Muscle layer of colon (tissue), 2 donors: ENCODE results near the gene FILIP1.

ENCODE experiments used
- H3K27ac ChIP-seq: one replicate; pipeline ENCODE4 v1.7.0; 2013; ENCODE audit warnings: low read depth, mild to moderate bottlenecking, low read length, moderate library complexity
- H3K27me3 ChIP-seq, 2 donors: one replicate each; pipeline ENCODE4 v1.7.0; 2013; ENCODE audit warnings: low read length in 2 of 2, mild to moderate bottlenecking in 2 of 2; ENCODE audit not compliant: insufficient read depth in 2 of 2, control insufficient read depth in 1 of 2
- H3K36me3 ChIP-seq: one replicate; pipeline ENCODE4 v1.7.0; 2013; ENCODE audit warnings: mild to moderate bottlenecking, low read length; ENCODE audit not compliant: insufficient read depth
- H3K4me1 ChIP-seq: one replicate; pipeline ENCODE4 v1.7.0; 2013; ENCODE audit warnings: mild to moderate bottlenecking, low read length; ENCODE audit not compliant: insufficient read depth
- H3K4me3 ChIP-seq, 2 donors: one replicate each; pipeline ENCODE4 v1.7.0; 2013; ENCODE audit warnings: low read length in 2 of 2, low read depth in 1 of 2, mild to moderate bottlenecking in 1 of 2, moderate library complexity in 1 of 2
- H3K9ac ChIP-seq: one replicate; pipeline ENCODE4 v1.7.0; 2013; ENCODE audit warnings: low read length
- H3K9me3 ChIP-seq: one replicate; pipeline ENCODE4 v1.7.0; 2013; ENCODE audit warnings: mild to moderate bottlenecking, low read length
- donor health status: abdominal sarcoma.
- donor health status: Adenocarcinoma of cecum.

FILIP1 gene

DNA sequence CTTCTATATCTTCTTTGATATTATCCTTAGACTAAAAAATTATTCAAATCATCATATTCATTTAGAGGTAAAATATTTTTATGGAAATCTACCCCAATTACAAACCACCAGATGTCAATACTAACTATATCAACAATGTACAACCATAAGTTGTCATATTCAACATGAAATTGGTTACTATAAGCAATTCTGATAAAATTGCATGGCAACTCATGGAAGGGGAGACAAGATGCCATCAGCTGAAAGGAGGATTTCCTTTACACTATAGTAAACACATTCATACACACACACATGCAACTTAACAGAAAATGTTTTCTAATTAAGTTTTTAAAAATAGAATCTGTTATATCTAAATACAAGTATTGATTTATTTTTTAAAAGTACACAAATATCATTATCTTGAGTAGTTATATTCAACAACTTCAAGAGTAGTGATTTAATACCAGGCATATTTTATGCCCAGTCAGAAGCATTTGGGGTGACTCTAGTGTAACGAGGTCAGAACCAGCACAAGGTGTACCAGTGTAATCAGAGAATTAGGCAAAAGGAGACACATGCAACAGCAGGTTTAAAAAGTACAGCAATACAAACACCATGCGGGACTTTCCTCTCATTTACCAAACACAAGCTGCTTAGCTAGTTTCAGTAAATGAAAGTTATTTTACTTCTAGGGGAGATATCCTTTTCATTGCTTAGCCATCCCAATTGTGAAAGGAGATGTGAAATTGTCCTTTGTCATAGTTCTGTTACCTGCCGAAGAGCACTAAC lies 1.0 kb downstream of the FILIP1 start:
- Histone ChIP-seq H3K4me1 (peaks cover 32% of the 10 kb centered on the region), H3K9ac (peak overlapping the region; percentile 81), H3K4me3 (peak overlapping the region; percentile 34 to 73), H3K27me3 (no peaks in the 10 kb centered on the region), H3K36me3 (no peaks in the 10 kb centered on the region), H3K27ac (peak overlapping the region; percentile 55), H3K9me3 (no peaks in the 10 kb centered on the region)

DNA sequence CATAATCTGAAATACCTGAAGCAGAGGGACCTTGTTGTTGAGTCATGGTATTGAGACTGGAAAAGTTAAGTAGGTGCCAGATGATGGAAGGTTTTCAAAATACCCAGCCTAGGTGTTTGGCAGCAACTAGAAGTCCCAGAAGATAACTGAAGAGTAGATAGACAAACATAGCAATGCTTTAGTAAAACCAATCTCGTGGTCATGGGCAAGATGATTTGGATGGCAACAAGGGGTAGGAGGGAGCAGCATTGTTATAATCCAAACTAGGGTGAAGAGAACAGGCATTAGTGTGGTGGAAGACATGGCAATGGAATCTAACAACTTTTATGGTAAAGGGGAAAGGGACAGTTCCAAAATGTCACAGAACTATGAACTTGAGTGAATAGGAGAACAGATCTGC lies 2.3 kb downstream of the FILIP1 start:
- H3K4me1 ChIP-seq = peaks cover 37% of the 10 kb centered on the region
- H3K4me3 ChIP-seq = peak overlapping the region; percentile 52 to 73
- no peaks in the 10 kb centered on the region for H3K9me3 ChIP-seq
- peak overlapping the region; percentile 40 for H3K9ac ChIP-seq
- no peaks in the 10 kb centered on the region for H3K27me3 ChIP-seq
- H3K36me3 ChIP-seq = no peaks in the 10 kb centered on the region
- peak overlapping the region; percentile 52 for H3K27ac ChIP-seq

DNA sequence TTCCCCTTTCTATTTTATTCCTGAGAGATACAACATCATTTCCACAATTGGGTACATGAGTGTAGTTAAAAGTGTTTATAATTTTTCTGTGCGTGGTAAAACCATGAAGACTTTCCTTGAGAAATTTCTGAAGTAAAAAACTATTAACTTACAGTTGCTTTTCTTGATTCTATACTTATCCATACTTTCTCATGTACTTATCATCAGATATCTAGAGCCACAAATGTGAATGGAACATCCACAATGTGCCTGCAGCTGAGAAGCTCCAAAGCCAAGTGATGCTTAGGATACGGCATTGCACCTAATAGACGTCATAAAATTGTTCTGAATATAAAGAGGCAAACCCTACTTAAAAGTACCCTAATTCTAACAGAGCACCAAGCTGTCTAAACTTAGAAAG lies 2.9 kb downstream of the FILIP1 start:
- Histone ChIP-seq H3K27ac (peak overlapping the region; percentile 52), H3K27me3 (no peaks in the 10 kb centered on the region), H3K4me1 (peaks cover 31% of the 10 kb centered on the region), H3K9ac (peak overlapping the region; percentile 12), H3K9me3 (no peaks in the 10 kb centered on the region), H3K4me3 (peak overlapping the region; percentile 52 to 73), H3K36me3 (no peaks in the 10 kb centered on the region)

DNA sequence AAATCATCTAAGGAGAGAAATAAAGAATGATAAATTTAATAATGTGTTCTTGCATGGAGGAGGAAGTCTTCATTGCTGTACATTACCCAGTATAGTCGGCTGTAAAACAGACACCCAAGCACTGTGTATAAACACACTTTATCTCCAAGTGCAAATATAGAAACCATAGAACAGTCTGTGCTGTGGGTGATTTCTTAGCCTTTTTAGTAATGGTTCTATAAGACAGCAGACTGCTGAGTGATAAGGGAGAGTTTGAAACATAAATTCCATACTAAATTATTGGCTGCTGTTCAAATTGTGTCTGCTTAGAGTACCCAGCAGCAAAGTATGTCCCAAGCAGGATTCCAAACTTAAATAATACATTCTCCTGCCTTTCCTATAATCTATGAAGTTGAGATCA lies 4.6 kb downstream of the FILIP1 start:
- Histone ChIP-seq H3K4me3 (peak overlapping the region in 1 of 2 donors; percentile 32), H3K36me3 (no peaks in the 10 kb centered on the region), H3K9ac (peak overlapping the region; percentile 62), H3K4me1 (peaks cover 20% of the 10 kb centered on the region), H3K27ac (peak overlapping the region; percentile 88), H3K9me3 (no peaks in the 10 kb centered on the region), H3K27me3 (no peaks in the 10 kb centered on the region)

DNA sequence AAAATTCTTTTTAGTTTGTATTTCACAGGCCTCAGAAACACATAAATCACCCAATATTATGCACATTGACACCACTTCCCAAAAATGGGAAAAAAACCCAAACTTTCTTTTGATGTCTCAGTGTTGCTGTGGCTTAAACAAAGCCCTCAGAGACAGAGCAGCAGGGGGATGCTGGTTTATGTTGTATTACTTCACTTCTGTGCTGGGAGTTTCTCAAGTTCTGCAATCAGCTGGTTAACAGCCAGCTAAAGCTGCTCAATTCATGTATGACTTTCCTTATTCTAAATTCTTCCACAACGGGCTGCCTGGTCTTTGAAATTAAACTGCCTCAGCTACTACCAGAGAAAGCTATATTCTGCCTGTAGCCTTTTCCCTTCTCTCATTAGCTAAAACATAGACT lies 5.6 kb downstream of the FILIP1 start:
- Histone ChIP-seq H3K36me3 (no peaks in the 10 kb centered on the region), H3K27ac (peak overlapping the region; percentile 88), H3K9ac (peak overlapping the region; percentile 62), H3K9me3 (no peaks in the 10 kb centered on the region), H3K27me3 (no peaks in the 10 kb centered on the region), H3K4me3 (peak overlapping the region in 1 of 2 donors; percentile 15), H3K4me1 (peaks cover 28% of the 10 kb centered on the region)

DNA sequence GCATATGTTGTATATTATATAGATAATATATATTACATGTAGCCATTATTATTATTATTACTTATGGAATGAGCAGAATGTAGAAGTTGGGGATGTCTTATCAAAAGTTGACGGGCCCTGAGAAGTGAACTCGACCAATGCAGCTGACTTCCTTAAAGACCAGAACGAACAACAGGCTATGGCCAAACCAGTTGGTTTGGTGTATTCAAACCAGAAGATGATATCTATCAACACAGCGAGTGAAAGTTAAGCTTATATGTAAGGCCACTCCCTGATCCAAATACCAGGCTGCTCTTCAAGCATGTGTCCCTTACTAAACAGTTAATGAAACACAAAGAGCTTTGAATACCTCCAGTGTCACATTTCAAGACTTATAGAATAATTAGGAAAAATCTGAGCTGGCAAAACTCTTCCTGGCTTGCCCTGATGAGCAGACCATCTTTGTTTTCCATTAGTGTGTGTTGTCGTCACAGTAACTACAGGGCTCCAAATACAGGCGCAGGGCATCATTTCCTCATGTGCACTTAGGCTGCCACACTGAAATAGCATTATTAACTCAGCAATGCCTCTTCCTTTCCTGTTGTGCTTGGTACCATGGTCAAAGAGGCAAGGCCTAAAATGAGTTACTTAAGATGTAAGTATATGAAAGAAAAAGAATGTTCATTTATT lies 6.6 kb downstream of the FILIP1 start:
- H3K36me3 ChIP-seq = no peaks in the 10 kb centered on the region
- peak overlapping the region in 1 of 2 donors; percentile 15 for H3K4me3 ChIP-seq
- no peaks in the 10 kb centered on the region for H3K27me3 ChIP-seq
- H3K4me1 ChIP-seq = peaks cover 39% of the 10 kb centered on the region
- peak overlapping the region; percentile 88 for H3K27ac ChIP-seq
- no peaks in the 10 kb centered on the region for H3K9me3 ChIP-seq
- no peak overlapping the region for H3K9ac ChIP-seq

DNA sequence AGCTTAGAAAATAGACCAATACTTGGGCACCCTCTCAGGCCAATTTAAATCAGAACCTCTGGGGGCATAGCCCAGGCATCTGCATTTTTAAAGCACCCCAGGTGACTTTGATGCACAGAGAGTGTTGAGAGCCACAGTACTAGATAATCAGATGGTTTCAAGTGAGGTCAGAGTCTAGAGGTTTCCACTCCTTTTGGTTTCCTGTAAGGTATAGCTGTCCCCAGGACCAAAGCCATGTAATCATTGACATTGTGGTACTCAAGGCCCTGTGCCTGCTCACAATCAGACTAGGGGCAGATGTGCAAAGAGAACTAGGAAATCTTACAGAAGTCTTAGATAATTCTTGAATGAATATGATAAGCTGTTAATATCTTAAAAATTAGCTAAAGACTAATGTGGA lies 9.1 kb downstream of the FILIP1 start:
- H3K9ac ChIP-seq = no peak overlapping the region
- H3K27me3 ChIP-seq = no peaks in the 10 kb centered on the region
- H3K36me3 ChIP-seq = no peaks in the 10 kb centered on the region
- no peaks in the 10 kb centered on the region for H3K9me3 ChIP-seq
- H3K4me3 ChIP-seq = no peak overlapping the region
- peaks cover 57% of the 10 kb centered on the region for H3K4me1 ChIP-seq
- peak overlapping the region; percentile 19 for H3K27ac ChIP-seq

DNA sequence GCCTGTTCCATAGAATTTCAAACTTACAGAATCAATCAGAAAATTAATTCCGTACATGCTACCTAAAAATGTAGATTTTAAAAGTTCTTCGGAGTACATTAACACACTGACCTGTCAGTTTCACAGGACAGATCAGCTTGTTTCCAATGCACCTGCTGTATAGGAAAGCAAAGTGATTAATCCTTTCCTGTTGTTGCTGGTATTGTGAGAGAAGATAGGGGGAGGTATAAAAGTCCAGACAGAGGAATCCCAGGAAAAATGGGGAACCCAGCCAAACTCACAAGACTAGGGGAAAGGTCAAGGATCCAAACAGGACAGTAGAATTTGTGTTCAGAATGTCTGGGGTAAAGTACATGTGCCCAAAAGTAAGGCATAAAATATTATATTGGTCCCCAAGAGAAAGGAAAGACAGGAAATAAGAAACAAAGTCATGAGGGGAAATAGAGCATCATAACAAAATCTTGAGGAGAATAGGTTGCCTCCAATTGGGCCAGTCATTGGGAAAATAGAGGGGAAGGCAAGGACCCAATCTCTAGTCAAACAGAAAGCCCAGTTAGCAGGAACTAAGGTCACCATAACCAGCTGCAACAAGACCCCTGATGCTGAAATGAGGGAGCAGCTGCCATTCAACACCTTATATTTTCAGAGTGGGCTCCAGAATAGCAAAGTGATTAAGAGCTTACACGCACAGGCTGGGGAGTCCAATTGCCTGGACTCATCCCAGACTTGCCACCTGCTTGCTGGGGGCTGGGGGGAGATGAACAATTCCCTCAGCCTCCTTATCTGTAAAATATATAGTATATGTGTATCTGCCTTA lies 10.3 kb downstream of the FILIP1 start:
- peaks cover 57% of the 10 kb centered on the region for H3K4me1 ChIP-seq
- no peaks in the 10 kb centered on the region for H3K27me3 ChIP-seq
- no peak overlapping the region for H3K9ac ChIP-seq
- no peaks in the 10 kb centered on the region for H3K36me3 ChIP-seq
- peak overlapping the region; percentile 45 for H3K27ac ChIP-seq
- no peak overlapping the region for H3K4me3 ChIP-seq
- H3K9me3 ChIP-seq = no peaks in the 10 kb centered on the region

DNA sequence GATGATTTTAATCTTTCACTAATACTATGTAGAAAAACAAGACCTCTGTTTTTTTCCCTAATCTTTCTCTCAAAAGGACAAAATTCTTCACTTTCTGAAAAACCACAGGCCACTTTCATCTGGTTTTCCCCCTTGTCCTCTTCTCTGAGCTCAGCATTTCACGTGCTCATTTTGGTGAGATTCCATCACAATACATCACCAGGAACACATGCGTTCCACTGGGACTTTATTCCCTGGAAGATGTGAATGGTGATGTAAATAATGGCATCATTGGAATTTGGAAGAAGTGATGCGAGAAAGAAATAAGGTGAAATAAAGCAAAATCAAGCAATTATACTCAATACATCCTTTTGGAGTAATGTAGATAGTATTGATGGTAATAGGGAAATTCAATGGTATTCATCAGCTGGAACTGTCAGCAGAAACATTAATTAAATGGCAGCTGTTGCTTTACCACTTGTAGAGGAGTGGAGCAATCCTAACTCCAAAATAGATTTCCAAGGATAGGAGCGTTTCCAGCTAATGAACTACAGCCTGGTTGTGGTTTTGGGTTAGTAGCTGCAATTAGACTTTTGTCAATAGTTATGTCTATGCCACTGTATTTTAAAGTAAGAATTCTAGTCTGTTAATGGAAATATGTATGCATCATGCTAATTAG lies 11.5 kb downstream of the FILIP1 start:
- Histone ChIP-seq H3K36me3 (no peaks in the 10 kb centered on the region), H3K27ac (peak overlapping the region; percentile 78), H3K4me3 (no peak overlapping the region), H3K9ac (no peak overlapping the region), H3K27me3 (no peaks in the 10 kb centered on the region), H3K4me1 (peaks cover 45% of the 10 kb centered on the region), H3K9me3 (no peaks in the 10 kb centered on the region)

DNA sequence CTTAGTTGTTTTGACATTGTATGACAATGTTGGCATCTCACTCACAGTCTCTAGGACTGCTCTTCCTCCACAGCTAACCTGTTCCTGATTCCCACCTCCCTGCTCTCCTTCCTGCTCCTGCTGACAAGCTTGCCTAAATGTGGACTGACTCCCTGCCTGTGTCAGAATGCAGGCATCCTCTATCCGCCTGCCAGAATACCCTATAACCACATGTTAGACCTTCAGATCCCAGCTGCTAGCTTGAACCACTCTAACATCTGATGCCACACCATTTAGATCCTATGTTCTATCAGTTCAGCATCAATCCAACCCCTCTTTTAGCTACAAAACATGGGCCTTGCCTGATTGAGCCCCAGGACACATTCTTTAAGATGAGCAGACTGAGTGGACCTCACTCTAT lies 12.2 kb downstream of the FILIP1 start:
- Histone ChIP-seq H3K4me3 (no peak overlapping the region), H3K27me3 (no peaks in the 10 kb centered on the region), H3K4me1 (peaks cover 46% of the 10 kb centered on the region), H3K9ac (no peak overlapping the region), H3K27ac (peak overlapping the region; percentile 78), H3K9me3 (no peaks in the 10 kb centered on the region), H3K36me3 (no peaks in the 10 kb centered on the region)

DNA sequence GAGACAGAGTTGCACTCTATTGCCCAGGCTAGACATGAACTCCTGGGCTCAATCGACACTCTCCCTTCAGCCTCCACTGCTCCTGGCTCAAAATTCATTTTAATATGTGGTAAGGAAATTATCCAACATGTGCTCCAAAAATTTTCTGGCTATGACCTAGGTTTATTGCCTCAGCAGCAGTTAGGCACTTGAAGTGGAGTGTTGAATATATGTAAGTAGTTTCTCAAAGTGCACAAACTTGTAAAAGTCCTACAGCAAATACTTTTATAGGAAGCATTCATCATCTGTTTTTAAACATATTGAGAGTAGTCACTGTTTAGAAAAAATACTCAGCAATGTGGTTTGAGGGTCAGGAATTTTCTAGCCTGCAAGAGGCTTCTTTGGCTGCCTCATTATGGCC lies 13.2 kb downstream of the FILIP1 start:
- H3K9me3 ChIP-seq = no peaks in the 10 kb centered on the region
- H3K36me3 ChIP-seq = no peaks in the 10 kb centered on the region
- no peak overlapping the region for H3K4me3 ChIP-seq
- H3K9ac ChIP-seq = no peak overlapping the region
- H3K27me3 ChIP-seq = no peaks in the 10 kb centered on the region
- peak overlapping the region; percentile 78 for H3K27ac ChIP-seq
- peaks cover 46% of the 10 kb centered on the region for H3K4me1 ChIP-seq
